GM19328 (cell line): ENCODE measurements around the gene KLHL30.
"Not testable (repeated sequence)": the region's sequence is repeated elsewhere in the genome, so short reads cannot be mapped to it uniquely, and the experiment has no call there.

Experiments used
- ATAC-seq: cut with Tn5 transposase; IDR thresholded peaks from one replicate; pipeline ENCODE4 v1.9.1; 2021; ENCODE audit warnings: mild to moderate bottlenecking, moderate library complexity; ENCODE audit not compliant: unreplicated experiment

KLHL30 gene

DNA sequence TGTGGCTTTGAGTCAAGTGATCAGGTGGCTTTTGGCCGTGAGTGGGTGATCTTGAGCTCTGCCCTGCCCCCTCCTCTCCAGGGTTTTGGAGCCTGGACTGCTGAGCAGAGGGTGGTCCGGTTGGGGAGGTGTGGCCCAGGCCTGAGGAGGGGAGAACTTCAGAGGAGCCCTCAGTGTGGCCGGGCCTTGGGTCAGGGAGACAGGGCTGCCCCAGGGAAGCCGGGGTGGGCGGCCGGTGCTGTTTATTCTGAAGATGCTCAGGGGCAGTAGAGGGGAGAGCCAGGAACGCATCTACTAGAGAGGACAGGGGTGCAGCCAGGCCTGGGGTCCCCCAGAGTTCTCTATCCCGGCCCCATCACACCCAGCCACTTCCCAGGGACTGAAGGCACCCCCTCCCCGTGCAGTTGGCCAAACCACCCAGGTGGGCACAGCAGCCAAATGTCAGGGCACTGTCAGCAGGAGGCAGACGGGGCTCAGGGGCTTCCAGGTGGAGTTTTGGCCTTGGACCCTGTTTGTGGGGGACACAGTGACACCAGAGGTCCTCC, 21.3 kb downstream of the KLHL30 start:
- no peak for ATAC-seq

- ATAC-seq = no peak
Measured at GRCh38 chr2:238160206-238161129, 22.0 kb downstream of the KLHL30 start.

DNA sequence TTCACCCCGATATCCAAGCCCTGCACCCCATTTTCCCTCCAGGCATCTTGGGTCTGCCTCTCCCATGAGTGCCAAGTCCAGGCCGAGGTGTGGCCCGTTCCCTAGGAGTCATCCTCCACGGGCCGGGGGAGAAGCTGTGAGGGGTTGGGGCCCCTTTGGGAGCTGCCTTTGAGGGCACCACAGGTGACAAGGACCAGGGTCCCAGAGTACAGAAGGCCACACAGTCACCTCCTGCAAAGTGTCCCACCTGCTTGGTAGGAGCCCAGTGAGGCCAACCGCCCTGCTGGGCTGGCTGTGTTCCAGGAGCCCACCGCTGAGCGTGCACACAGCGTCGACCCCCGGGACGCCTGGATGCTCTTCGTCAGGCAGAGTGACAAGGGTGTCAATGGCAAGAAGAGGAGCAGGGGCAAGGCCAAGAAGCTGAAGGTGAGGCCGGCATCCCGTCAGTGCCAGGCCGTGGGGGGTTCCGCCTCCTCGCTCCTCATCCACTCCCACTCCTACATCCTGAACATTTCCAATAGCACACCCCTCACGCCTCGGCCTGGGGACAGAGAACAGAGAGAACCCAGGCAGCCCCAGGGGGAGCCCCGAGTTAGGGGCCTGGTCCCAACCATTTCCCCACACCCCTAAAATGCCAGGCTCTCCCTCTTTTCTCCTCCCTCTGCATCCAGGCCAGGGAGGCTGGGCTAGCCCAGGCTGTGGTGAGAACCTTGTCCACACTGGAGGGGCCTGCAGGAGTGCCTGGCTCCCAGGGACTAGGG, 23.0 kb downstream of the KLHL30 start:
- no peak for ATAC-seq

GRCh38 chr2:238162251-238162845, 23.9 kb downstream of the KLHL30 start:
- no peak for ATAC-seq

- ATAC-seq = no peak
Measured at GRCh38 chr2:238162846-238163441, 24.5 kb downstream of the KLHL30 start.

GRCh38 chr2:238163481-238164198, 25.2 kb downstream of the KLHL30 start:
- no peak for ATAC-seq

DNA sequence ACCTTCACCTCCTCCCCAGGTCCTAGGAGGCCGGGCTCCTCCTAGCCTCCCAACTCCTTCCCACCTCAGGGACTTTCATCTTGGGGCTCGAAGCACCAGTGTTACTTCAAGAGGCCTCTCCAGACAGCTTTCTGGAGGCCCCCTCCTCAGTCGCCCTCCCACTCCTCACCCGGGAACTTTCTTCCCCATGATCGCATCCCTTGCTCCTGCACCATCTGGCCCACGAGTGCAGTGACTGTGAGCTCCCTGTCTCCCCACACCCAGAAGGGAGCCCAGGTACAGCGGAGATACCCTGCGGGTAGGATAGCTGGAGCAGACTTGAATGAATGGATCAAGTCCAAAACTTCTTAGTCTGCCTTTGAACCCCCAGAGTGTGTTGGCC, 26.4 kb downstream of the KLHL30 start:
- ATAC-seq = no peak

DNA sequence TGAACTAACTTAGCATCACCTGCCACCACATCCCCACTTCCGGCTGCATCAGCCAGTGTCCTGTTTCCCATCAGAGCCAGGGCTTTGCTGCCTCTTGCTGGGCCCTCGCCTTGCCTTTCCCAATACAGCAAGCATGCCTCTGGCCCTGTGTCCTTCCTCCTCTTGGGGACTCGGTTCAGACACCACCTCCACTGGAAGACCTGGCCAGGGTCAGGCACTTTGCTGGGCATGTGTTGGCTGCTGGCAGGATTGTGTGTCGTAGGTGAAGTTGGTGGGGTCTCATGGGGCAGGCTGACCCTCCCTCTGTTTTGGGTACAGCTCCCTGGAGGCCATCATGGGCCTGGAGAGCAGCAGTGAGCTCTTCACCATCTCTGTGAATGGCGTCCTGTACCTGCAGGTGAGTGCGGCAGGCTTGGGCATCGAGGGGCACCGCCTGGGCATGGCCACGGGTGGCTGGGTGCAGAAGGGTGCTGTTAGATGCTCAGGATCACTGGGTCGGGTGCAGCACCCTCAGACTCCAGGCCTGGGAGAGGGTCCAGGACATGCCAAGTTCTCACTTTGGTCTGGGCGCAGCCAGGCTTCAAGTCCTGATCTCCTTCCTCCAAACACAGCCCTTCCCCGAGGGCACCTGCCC, 26.9 kb downstream of the KLHL30 start:
- no peak for ATAC-seq

GRCh38 chr2:238166391-238167343, 28.2 kb downstream of the KLHL30 start:
- ATAC-seq = no peak

- ATAC-seq = no peak
Measured at GRCh38 chr2:238167344-238167715, 28.9 kb downstream of the KLHL30 start.

- ATAC-seq = no peak
Measured at GRCh38 chr2:238167761-238168160, 29.3 kb downstream of the KLHL30 start.

GRCh38 chr2:238168196-238169047, 30.0 kb downstream of the KLHL30 start:
- ATAC-seq = no peak

GRCh38 chr2:238169048-238169707, 30.7 kb downstream of the KLHL30 start:
- no peak for ATAC-seq

DNA sequence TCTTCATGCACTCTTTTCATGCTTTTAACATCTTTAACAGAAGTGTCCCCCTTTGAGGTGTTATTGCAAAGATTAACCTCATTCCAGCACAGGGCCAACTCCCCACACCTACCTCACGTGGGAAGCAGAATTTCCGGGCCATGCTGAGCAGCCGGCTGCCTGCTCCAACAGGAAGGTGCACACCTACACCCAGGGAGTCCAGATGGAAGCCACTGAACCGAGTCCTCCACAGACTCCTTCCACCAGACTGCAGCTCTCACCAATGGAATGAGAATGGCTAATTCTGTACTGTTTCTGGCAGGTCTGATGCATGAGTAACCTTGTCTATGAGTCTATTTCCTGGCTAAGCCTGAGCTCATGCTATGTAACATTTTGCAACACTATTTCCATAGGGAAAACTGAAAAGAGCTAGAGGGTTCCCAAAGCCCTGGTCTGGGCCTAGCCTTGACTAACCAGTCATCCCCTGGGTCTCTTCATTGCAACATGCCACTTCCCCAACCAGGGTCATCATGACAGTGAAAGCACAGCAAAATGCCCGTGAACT, 31.3 kb downstream of the KLHL30 start:
- ATAC-seq = no peak

DNA sequence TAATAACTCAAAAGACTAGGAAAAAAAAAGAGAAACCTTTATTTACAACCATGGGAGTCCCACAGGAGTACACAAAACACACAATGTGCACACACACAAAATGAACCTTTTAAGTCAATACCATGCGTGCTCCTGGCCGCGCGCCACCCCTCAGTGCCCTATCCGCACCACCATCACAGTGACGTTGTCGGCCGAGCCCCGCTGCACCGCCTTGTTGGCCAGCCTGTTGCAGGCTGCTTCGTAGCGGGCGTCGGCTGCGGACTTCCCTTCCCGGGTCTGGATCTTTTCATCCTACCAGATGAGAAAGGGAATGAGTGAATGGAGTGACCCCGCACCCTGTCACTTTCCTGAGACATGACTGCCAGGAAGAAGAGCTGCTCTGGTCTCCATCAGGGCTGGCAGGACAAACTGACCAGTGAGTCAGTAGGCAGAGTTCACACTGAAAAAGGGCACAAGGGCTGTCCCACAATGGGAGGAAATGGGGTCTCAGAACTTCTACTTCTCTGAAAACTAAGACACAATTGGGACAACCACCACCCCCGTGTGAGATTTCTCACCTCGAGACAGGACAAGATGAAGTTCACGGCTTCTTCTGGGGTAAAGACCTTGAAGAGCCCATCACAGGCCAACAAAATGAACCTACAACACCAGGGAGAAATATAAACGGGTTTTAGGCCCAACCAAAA, 32.1 kb downstream of the KLHL30 start:
- no peak for ATAC-seq

- ATAC-seq = not testable (repeated sequence)
Measured at GRCh38 chr2:238171072-238171431, 32.6 kb downstream of the KLHL30 start.
